GM18507 (cell line): ENCODE measurements around the gene ZIC5.
"Not testable (repeated sequence)": the region's sequence is repeated elsewhere in the genome, so short reads cannot be mapped to it uniquely, and the experiment has no call there.

Source experiments
- DNase-seq: peaks from one replicate; pipeline ENCODE4 v3.0.0; 2011; ENCODE audit warnings: low read depth; ENCODE audit not compliant: insufficient read length; ENCODE audit errors: extremely low spot score
- FAIRE-seq: peaks from 2 replicates; lab custom pipeline; 2011; peaks lifted over from hg19 to GRCh38; lab: Jason Lieb, UNC

ZIC5 gene

DNA sequence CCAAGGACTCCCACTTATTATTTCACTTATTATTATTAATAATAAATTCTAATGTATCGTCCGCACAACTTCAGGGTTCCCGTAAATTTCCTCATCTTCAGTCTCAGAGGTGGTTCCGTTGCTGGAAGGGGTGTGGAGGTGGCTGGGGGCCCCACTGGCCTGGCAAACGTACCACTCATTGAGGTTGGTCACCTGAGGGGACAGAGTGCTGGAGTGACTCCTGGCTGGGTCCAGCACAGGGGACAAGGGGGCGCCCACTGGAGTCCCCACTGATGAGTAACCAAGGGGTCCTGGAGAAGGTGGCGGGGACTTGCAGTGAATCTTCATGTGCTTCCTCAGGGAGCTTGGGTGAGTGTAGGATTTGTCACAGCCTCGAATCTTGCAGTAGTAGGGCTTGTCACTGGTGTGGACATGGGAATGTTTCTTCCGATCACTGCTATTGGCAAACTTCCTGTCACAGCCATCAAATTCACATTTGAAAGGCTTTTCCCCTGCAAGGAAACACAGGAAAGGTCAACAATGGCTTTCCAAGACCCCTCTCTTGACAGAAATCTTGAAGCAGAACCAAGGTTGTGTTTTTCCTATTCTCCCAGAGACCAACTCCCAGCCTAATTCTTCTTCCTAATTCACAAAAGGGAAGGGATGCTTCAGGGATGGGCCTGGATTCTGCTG lies 6.1 kb downstream of the ZIC5 start:
- DNase-seq (no peak), FAIRE-seq (no peak)

- FAIRE-seq = no peak
- no peak for DNase-seq
Observed at GRCh38 chr13:99963816-99964339, 7.7 kb downstream of the ZIC5 start.

DNA sequence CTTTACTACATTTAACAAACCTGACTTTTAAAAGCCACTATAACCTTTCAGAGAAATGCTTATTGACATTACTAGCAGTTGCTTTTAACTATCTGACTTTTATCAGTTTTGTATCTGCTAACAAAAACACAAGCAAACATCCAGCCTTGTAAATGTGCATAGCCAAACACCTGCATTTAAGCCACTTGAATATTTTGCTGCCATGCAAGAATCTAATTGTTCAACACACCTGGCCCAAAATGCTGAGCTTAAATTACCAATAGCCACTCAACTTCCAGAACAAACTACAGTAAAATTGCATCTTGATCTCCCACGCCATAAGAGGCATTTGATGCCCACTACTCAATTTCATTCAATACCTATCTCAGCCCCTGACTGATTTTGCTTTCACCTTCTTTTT lies 9.3 kb downstream of the ZIC5 start:
- FAIRE-seq (no peak), DNase-seq (no peak)

GRCh38 chr13:99961636-99962035 lies 9.9 kb downstream of the ZIC5 start:
- DNase-seq (no peak), FAIRE-seq (no peak)

- FAIRE-seq (no peak), DNase-seq (no peak)
Observed at GRCh38 chr13:99960663-99961311, 10.8 kb downstream of the ZIC5 start.

DNA sequence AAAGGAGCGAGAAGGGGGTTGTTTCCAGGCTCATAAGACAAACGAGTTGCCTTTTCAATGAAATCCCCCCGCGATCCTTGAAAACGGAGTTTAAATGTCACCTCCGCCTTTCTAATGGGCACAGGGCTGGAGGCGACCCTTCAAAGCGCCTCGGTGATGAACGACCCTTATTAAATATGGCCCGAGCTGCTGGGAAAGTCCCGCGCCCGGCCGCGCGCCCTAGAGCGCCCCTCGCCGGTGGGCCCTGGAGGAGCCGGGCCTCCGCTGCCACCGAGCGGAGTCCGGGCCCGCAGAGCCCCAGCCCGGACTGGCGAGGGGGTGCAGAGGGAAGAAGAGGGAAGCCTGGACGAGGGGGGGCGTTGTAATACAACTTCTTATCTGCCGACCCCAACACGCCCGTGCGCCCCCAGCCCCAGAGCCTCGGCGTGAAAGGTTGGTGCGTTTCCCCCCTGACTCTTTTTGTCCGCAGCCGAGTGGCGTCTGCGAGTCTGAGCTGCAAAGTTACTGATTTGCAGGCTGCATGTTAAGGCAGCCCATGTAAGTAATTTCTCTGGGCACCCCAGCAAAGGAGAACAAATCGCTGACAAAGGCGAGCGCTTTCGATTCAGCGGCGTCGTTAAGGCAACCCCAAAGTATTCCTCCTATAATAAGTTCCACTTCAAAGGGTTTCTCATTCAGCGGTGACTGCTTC lies 11.9 kb downstream of the ZIC5 start:
- FAIRE-seq (no peak), DNase-seq (no peak)

- DNase-seq (no peak), FAIRE-seq (no peak)
Observed at GRCh38 chr13:99959127-99959539, 12.4 kb downstream of the ZIC5 start.

DNA sequence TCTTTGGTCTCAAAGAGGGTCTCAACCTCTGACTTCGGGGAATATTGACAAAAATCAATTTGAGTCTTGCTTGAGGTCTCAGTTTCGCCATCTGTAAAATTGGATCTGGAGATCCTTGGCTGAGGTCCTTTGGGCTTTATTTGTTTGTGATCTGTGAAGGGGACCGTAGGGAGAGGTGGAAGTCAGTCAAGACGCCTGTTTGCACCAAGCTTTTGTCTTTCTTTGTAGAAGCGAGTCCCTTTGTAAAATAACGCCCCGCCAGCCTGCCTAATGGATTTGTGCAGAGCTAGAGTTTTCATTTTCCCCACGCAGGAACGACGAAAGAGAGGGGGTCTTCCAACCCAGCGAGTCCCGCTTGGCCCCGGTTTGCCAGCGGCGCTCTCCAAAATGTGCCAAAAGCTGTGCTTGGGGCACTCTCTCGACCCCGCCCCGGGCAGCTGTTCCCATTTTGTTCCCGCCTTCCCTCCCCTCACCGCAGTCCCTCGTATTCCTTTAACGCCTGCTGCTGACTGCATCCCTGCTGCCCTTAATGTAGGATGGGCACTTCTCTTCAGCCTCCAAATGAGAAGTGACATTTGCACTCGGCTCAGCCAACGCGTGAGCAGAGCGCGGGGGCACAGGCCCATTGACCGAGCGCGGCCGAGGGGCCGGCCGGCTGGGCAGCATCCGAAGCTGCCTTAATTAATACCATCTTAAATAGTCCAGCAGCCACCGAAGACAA lies 13.0 kb downstream of the ZIC5 start:
- DNase-seq = no peak
- FAIRE-seq = no peak

GRCh38 chr13:99956473-99957349 lies 14.9 kb downstream of the ZIC5 start:
- FAIRE-seq (no peak), DNase-seq (no peak)

DNA sequence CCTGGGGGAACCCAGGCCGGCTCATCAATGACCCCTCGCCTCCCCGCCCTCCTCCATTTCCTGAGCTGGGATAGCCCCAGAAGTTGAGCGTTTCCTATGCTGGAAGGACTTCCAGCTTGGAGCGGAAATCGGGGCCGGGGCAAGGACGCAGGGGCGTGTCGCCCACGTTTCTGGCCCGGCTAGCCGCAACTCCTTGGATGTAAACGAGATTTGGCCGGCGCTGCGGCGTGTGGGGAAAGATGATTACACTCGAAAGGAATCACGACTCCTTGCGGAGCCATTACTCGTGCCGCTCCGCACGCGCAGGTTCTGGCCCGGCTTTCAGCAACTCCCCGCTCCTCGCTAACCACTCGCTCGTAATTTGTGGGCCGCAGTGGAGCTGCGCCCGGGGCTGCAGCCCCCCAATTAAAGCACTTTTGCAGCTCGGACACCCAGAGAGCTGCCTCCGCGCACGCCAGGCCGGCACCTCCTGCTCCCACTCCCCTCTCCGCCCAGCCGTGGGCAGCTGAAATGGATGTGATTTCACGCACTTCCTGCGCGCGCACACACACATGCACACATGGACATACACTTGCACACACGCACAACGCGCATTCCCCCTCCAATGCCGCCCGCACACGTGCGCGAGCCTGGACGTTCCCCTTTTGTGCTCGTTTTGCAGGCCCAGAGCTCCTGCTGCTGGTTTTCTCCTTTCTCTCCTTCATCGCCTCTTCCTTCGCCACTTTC lies 15.7 kb downstream of the ZIC5 start:
- DNase-seq (no peak), FAIRE-seq (no peak)

DNA sequence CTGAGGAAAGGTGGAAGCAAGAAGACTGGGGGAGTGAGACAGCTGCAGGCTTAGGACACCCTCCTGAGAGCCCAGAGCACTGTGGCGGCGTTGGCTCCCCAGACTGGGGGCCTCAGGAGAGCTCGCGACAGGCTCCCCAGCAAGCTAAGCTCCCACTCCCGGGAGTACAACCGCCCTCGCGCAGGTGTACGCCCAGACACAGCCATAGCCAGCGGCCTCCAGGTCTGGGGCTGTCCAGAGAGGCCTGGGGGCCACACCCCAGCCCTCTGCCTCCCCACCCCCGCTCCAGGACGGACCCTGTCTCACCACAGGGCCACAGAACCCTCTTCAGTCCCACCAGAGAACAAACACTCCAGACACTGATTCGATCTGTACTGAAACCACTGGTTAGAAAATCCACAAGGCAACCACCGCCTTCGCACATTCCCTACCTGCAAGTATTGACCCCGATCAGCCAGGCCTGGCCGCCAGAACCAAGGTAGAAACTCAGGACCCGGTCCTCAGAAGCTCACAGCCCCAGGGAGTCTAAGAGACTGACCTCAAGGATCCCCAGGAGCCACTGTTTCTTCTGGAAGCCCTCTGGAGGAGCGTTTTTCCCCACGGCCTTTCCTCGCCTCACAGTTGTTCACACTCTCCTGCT lies 16.3 kb downstream of the ZIC5 start:
- FAIRE-seq (no peak), DNase-seq (no peak)

GRCh38 chr13:99953138-99953755 lies 18.3 kb downstream of the ZIC5 start:
- DNase-seq (no peak), FAIRE-seq (no peak)

DNA sequence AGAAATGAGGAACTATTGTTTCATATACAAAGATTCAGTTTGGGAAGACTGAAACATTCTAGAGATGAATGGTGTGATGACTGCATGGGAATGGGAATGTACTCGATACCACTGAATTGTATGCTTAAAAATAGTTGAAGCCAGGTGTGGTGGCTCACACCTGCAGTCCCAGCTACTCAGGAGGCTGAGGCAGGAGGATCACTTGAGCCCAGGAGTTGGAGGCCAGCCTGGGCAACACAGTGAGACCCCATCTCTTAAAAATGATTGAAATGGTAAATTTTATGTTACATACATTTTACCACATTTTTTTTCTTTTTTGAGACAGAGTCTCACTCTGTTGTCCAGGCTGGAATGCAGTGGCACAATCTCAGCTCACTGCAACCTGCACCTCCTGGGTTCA lies 19.9 kb downstream of the ZIC5 start:
- FAIRE-seq, DNase-seq: not testable (repeated sequence)

- FAIRE-seq = no peak
Observed at GRCh38 chr13:99949679-99950413, 21.7 kb downstream of the ZIC5 start.

GRCh38 chr13:99948907-99949678 lies 22.5 kb downstream of the ZIC5 start:
- DNase-seq (no peak), FAIRE-seq (no peak)

More at GRCh38 chr13:99949679-99950413, 21.7 kb downstream of the ZIC5 start:
- no peak for DNase-seq

DNA sequence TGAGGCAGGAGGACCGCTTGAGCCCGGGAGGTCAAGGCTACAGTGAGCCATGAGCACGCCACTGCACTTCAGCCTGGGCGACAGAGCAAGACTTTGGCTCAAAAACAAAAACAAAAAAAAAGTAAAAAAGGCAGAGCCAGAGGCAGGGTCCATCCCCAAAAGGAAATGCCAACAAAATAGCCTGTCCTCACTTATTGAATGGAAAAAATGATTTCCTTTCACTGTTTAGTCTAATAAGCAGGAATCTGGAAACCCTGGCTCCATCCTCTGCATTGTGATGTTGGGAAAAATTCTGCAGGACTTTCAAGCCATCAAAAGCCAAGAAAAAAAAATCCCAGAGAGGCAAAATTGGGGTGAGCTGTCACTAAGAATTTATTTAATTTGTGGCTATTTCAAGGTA lies 23.2 kb downstream of the ZIC5 start:
- DNase-seq (no peak), FAIRE-seq (no peak)
